Endothelial cell of umbilical vein (primary cell): ENCODE data around the gene IFT52. TPM values are rescaled to one million over a fixed set of nuclear protein-coding genes. Genes with fewer than 3 reads are reported as not detected.

ENCODE experiments used
- BruUV-seq: library from RNA; stranded (reverse); fragments of 400-500 nt; replicated peaks from 2 replicates; lab custom pipeline; 2021; lab: Mats Ljungman, UMichigan
- CTCF ChIA-PET: fragments of 300-600, 350-600 bp; sonication (Branson Sonifier 250); formaldehyde crosslinking; loops from one replicate; lab custom pipeline; 2021; ENCODE audit warnings: antibody characterized with exemption, inconsistent platforms; lab: Charles Lee
- POLR2A ChIA-PET: fragments of 300-600, 350-600 bp; sonication (Branson Sonifier 250); formaldehyde crosslinking; loops from one replicate; lab custom pipeline; 2021; ENCODE audit warnings: antibody characterized with exemption, inconsistent platforms; lab: Charles Lee
- DNase-seq: peaks from one replicate; pipeline ENCODE4 v3.0.0-alpha.2; 2011; ENCODE audit warnings: low read depth, low spot score
- FAIRE-seq: peaks from 2 replicates; lab custom pipeline; 2011; peaks lifted over from hg19 to GRCh38; lab: Jason Lieb, UNC
- H2AFZ ChIP-seq: 2 replicates; pipeline ENCODE4 v1.6.0; 2012; ENCODE audit warnings: low read depth, low read length, control low read depth, inconsistent platforms
- H3K27ac ChIP-seq: 2 replicates; pipeline ENCODE4 v1.5.1; 2011; ENCODE audit warnings: low read depth, mild to moderate bottlenecking, control low read depth, low read length, moderate library complexity; ENCODE audit not compliant: insufficient read depth
- H3K27me3 ChIP-seq, 2 experiments: 2 replicates each; pipeline versions ENCODE4 v1.6.0 to v1.6.1; 2011; ENCODE audit warnings: low read length in 2 of 2, mixed read lengths in 1 of 2; ENCODE audit not compliant: control insufficient read depth in 2 of 2, insufficient read depth in 2 of 2
- H3K36me3 ChIP-seq, 2 experiments: 2 replicates in 1 of 2; 3 replicates in 1 of 2; pipeline ENCODE4 v1.5.1; 2011; ENCODE audit warnings: low read length in 2 of 2, mild to moderate bottlenecking in 1 of 2, moderate library complexity in 1 of 2; ENCODE audit not compliant: control insufficient read depth in 2 of 2, insufficient read depth in 2 of 2; ENCODE audit errors: extremely low read depth in 1 of 2
- H3K4me1 ChIP-seq: 3 replicates; pipeline ENCODE4 v1.5.1; 2011; ENCODE audit warnings: mild to moderate bottlenecking, low read length; ENCODE audit not compliant: control insufficient read depth, insufficient read depth; ENCODE audit errors: extremely low read depth
- H3K4me2 ChIP-seq: 2 replicates; pipeline ENCODE4 v1.6.1; 2011; ENCODE audit warnings: low read length, control low read depth, mixed read lengths; ENCODE audit not compliant: insufficient read depth
- H3K4me3 ChIP-seq, 3 experiments: fragments of 200-600 bp in 1 of 3; sonication (generic), shearing (Covaris generic) in 1 of 3; replicated peaks in 1 of 3; 2 replicates each; pipeline ENCODE4 v1.5.1; 2011 to 2016; ENCODE audit warnings: control low read depth in 3 of 3, low read length in 3 of 3, mild to moderate bottlenecking in 2 of 3, inconsistent platforms in 1 of 3, low read depth in 1 of 3, moderate library complexity in 1 of 3; ENCODE audit not compliant: insufficient read depth in 1 of 3
- H3K79me2 ChIP-seq: 2 replicates; pipeline ENCODE4 v1.6.0; 2012; ENCODE audit warnings: low read length, inconsistent platforms; ENCODE audit not compliant: control insufficient read depth, insufficient read depth
- H3K9ac ChIP-seq: replicated peaks from 2 replicates; pipeline ENCODE3; 2011; ENCODE audit warnings: low read length, control low read depth; ENCODE audit not compliant: insufficient read depth; ENCODE audit errors: extremely low read depth
- H3K9me1 ChIP-seq: replicated peaks from 3 replicates; pipeline ENCODE4 v1.6.0; 2011; ENCODE audit warnings: mild to moderate bottlenecking, low read length; ENCODE audit not compliant: control insufficient read depth, insufficient read depth; ENCODE audit errors: extremely low read depth
- H3K9me3 ChIP-seq: replicated peaks from 2 replicates; pipeline ENCODE4 v1.5.1; 2012; ENCODE audit warnings: low read length, inconsistent platforms; ENCODE audit not compliant: control insufficient read depth, insufficient read depth
- H4K20me1 ChIP-seq: replicated peaks from 2 replicates; pipeline ENCODE3; 2011; ENCODE audit warnings: mild to moderate bottlenecking, low read length; ENCODE audit not compliant: control insufficient read depth, insufficient read depth; ENCODE audit errors: extremely low read depth
- CTCF ChIP-seq, 2 donors: IDR thresholded peaks; 1 replicate in 1 of 2; 2 replicates in 1 of 2; pipeline ENCODE4 v1.5.1; 2011; ENCODE audit warnings: low read length in 2 of 2, mild to moderate bottlenecking in 2 of 2, moderate library complexity in 2 of 2, control low read depth in 1 of 2, inconsistent platforms in 1 of 2, low read depth in 1 of 2; ENCODE audit not compliant: insufficient read depth in 1 of 2; ENCODE audit errors: extremely low read depth in 1 of 2
- EZH2 ChIP-seq: IDR thresholded peaks from 2 replicates; pipeline ENCODE4 v1.6.1; 2012; ENCODE audit warnings: borderline replicate concordance, low read depth, mild to moderate bottlenecking, moderate library complexity, low read length, inconsistent platforms; ENCODE audit not compliant: severe bottlenecking
- FOS ChIP-seq: IDR thresholded peaks from 2 replicates; pipeline ENCODE4 v1.6.1; 2011; ENCODE audit warnings: mild to moderate bottlenecking, low read length, moderate library complexity, borderline replicate concordance; ENCODE audit not compliant: insufficient read depth
- GATA2 ChIP-seq: IDR thresholded peaks from 2 replicates; pipeline ENCODE4 v1.7.0; 2011; ENCODE audit warnings: low read depth, mild to moderate bottlenecking, moderate library complexity, mixed read lengths, low read length; ENCODE audit not compliant: insufficient read length, insufficient read depth
- JUN ChIP-seq: IDR thresholded peaks from 2 replicates; pipeline ENCODE4 v1.6.1; 2011; ENCODE audit warnings: borderline replicate concordance, low read depth; ENCODE audit not compliant: insufficient read length, insufficient read depth
- MAX ChIP-seq: IDR thresholded peaks from 2 replicates; pipeline ENCODE4 v1.6.1; 2011; ENCODE audit not compliant: insufficient read depth, insufficient read length
- MYC ChIP-seq: IDR thresholded peaks from one replicate; pipeline ENCODE4 v1.6.1; 2011; ENCODE audit warnings: mild to moderate bottlenecking, low read depth, low read length
- POLR2A ChIP-seq: IDR thresholded peaks from 2 replicates; pipeline ENCODE4 v1.6.1; 2012; ENCODE audit warnings: low read depth, mild to moderate bottlenecking, control low read depth, low read length
- POLR2AphosphoS5 ChIP-seq: IDR thresholded peaks from 2 replicates; pipeline ENCODE4 v1.6.1; 2012; ENCODE audit warnings: low read depth, mild to moderate bottlenecking, control low read depth, low read length, moderate library complexity; ENCODE audit not compliant: insufficient read depth
- dilution Hi-C: fragments of 300-500 bp; cut with MboI; formaldehyde crosslinking; loops from one replicate; pipeline ENCODE4 v1.15.0; 2019; ENCODE audit warnings: low sequenced_read_pairs; ENCODE audit not compliant: extremely low pct_ligation_motif_present
- intact Hi-C: fragments of 100-400 bp; cut with micrococcal nuclease; formaldehyde crosslinking; loops from one replicate; pipeline ENCODE4 v1.10.0; 2022
- polyA plus RNA-seq, 4 experiments: library from polyadenylated mRNA; depleted of rRNA in 3 of 4; stranded (reverse) in 3 of 4; unstranded in 1 of 4; fragments of >200 nt; gene quantifications; 2 replicates each; pipeline versions ENCODE4 v1.2.1 to v1.2.3, GENCODE V29; 2011 to 2012; ENCODE audit warnings: missing spikeins in 1 of 4
- total RNA-seq: library from RNA; stranded (reverse); gene quantifications from 2 replicates; pipeline ENCODE4 v1.2.3, GENCODE V29; 2021

Gene IFT52
- total and polyA plus RNA-seq, 2 donors (not counting 3 experiments of a cell fraction or from before 2014, with no cell fraction given), result 30.0 to 33.4 TPM

- no peak for FAIRE-seq
- intact Hi-C loops, result no loop called here
Observed at GRCh38 chr20:43690943-43691598, 100.3 kb downstream of the IFT52 start.

More at GRCh38 chr20:43690943-43691598, 100.3 kb downstream of the IFT52 start:
- BruUV-seq, result no TSS peak
- H3K4me2 ChIP-seq, result no peak overlapping the region
- CTCF ChIA-PET, result interaction anchor here (0.8 to 4.8 kb wide), 13 partner anchors 9 to 406 kb away, joined by 3 to 143 read pairs (median 8); partner anchors contain the start of gene IFT52
- H3K27me3 ChIP-seq, result no peaks in the 10 kb centered on the region
- H3K27ac ChIP-seq, result no peak overlapping the region
- no peaks in the 10 kb centered on the region for H3K4me1 ChIP-seq
- no peak for DNase-seq
- H3K79me2 ChIP-seq, result no peaks in the 10 kb centered on the region
- H3K9me1 ChIP-seq, result no peaks in the 10 kb centered on the region
- dilution Hi-C loops, result no loop called here
- TF ChIP-seq CTCF (IDR thresholded peaks at IDR 0.05; ENCODE audit: extremely low read depth in 1 of 2, insufficient read depth in 1 of 2, low read depth in 1 of 2, low read length in 2 of 2) (no peak), EZH2 (no peak), MAX (no peak), JUN (no peak), POLR2AphosphoS5 (no peak), GATA2 (no peak), FOS (no peak), POLR2A (no peak), MYC (no peak)
- POLR2A ChIA-PET, result no interaction called here
- no peak overlapping the region for H3K9ac ChIP-seq
- H4K20me1 ChIP-seq, result no peaks in the 10 kb centered on the region
- H3K4me3 ChIP-seq, result no peak overlapping the region
- H2AFZ ChIP-seq, result no peak overlapping the region
- H3K9me3 ChIP-seq, result no peaks in the 10 kb centered on the region
- peaks cover 0 to 3% of the 10 kb centered on the region in 2 experiments for H3K36me3 ChIP-seq
